HG02678 (cell line): ENCODE measurements around the gene FAM20C.
"Not testable (repeated sequence)": the region's sequence is repeated elsewhere in the genome, so short reads cannot be mapped to it uniquely, and the experiment has no call there.

Experiments used
- ATAC-seq: cut with Tn5 transposase; IDR thresholded peaks from one replicate; pipeline ENCODE4 v1.9.1; 2021; ENCODE audit warnings: mild to moderate bottlenecking, moderate library complexity; ENCODE audit not compliant: unreplicated experiment

The FAM20C gene

GRCh38 chr7:288671-289101, 96.3 kb downstream of the FAM20C start:
- no peak for ATAC-seq

DNA sequence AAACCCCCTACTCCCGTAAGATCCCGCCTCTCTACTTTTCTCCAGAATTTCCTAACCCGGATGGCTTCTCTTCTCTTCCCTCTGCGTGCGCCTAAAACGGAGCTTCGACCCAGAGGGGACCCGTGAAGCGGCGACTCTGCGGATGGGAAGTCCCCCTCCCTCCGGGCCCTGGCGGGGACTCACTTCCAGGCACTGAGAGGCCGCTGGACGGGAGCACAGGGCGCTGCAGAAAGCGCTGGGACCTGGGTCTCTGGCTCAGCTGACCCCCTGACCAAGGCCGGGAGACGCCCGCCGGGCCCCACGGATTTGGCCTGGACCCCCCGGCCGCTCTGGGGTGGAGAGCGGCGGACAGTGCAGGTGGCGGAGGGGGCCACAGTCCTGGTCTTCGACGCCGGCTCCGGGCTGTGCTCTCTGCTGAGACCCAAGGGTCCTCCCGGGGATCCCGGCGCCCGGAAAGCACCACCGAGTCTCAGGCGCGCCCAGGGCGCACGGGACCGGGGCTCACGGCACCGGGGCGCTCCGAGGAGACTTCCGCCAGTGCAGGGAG, 96.9 kb downstream of the FAM20C start:
- no peak for ATAC-seq

GRCh38 chr7:289756-290553, 97.6 kb downstream of the FAM20C start, which contains the start of gene FOXL3:
Gene FOXL3 (plus strand): TSS chr7:290170. CDS start chr7:290170, 0 bp downstream.
- no peak for ATAC-seq

DNA sequence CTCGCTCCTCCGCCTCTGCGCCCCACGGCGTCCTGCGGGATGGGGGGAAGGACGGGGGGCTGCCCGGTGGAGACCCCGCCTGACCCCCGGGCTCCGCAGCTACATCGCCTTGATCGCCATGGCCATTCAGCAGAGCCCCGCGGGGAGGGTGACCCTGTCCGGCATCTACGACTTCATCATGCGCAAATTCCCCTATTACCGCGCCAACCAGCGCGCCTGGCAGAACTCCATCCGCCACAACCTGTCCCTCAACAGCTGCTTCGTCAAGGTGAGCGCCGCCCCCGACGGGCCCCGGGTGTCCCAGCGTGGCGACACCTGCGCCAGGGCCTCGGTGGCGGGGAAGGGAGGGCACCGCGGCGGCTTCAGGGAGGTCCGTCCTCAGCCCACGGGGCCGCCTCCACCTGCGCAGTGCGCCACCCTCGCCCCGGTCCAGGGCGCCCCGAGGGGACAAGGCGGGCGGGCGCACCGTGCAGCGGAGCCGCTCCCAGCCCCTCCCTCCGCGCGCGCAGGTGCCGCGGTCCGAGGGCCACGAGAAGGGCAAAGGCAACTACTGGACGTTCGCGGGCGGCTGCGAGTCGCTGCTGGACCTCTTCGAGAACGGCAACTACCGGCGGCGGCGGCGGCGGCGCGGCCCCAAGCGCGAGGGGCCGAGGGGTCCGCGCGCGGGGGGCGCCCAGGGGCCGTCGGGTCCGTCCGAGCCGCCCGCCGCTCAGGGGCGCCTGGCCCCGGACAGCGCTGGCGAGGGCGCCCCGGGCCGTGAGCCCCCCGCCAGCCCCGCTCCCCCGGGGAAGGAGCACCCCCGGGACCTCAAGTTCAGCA, 98.4 kb downstream of the FAM20C start:
- ATAC-seq: no peak

GRCh38 chr7:291373-292092, 99.2 kb downstream of the FAM20C start:
- ATAC-seq: no peak

GRCh38 chr7:292226-292625, 99.9 kb downstream of the FAM20C start:
- ATAC-seq: no peak

DNA sequence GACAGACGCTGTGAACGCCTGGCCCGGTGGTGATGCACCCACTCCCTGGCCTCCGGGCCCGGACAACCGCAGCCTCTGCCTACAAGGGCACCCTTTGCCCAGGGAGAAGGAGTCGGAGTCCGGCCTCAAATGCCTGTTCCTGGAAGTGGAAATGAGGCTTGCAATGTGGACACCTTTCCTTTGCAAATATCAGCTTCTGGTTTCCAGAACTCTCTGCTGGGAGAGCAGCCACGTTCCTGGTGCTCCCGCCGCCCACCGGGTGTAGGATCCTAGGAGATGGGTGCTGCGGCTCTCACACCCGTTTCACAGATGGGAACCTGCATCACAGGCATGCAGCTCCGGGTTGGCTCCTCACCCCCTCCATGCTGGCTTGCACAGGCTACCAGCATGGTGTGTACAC, 100.5 kb downstream of the FAM20C start:
- ATAC-seq: no peak

DNA sequence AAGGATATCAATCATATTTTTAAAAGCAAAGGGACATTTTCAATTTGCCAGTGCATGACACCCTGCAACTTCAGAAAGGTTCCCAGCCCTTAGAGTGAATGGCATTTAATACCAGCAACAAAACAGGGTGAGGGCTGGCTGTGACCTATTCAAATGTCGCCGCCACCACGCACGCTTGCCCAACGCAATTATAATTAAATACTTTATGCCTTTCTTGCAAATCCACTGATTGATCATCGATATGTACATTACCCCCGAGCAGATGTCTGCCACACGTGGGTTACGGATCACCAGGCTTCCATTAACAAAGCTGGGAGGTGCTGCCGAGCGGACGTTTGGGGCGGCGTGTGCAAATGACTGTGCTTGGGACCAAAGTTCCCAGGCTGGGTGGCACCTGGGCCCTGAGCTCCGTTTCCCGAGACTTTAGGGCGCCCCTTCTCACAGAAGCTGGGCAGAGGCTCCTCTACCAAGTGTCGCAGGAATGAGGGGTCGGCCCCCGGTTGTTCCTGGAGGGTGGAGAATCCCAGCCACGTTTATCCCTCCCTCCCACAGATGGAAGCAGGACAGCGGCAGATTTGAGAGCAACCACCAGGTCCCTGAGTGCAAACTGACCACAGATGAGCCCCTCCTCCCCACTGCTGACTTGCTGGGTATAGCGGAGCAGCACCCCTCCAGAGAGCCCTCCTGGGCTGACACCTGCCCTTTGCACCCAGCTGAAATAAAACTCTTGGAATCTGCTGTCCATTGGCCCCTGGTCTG, 101.5 kb downstream of the FAM20C start:
- ATAC-seq: no peak

- no peak for ATAC-seq
Measured at GRCh38 chr7:294440-295154, 102.2 kb downstream of the FAM20C start.

- no peak for ATAC-seq
Measured at GRCh38 chr7:295155-296154, 103.1 kb downstream of the FAM20C start.

DNA sequence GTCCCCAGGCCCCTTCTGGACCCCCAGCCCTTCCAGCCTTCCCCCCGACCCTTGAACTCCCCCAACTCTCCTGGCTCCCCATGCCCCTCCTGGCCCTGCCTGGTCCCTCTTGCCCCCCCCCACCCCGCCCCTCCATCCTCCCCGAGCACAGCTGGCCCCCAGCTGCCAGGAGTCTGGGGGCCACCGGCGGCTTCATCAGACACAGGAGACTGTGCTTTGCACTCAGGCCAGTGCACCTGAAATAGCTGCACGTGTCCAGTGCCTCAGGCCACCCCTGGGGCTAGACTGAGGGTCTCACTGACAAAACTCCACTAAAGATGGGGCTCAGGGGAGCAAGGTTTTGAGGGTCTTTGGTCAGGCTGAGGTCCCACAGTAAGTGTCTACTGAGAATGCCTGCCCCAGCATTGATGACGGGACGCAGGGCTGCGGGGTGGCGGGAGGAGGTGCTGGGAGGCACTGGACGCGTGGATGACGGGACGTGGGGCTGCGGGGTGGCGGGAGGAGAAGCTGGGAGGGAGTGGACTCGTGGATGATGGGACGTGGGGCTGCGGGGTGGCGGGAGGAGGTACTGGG, 104.1 kb downstream of the FAM20C start:
- ATAC-seq: no peak

DNA sequence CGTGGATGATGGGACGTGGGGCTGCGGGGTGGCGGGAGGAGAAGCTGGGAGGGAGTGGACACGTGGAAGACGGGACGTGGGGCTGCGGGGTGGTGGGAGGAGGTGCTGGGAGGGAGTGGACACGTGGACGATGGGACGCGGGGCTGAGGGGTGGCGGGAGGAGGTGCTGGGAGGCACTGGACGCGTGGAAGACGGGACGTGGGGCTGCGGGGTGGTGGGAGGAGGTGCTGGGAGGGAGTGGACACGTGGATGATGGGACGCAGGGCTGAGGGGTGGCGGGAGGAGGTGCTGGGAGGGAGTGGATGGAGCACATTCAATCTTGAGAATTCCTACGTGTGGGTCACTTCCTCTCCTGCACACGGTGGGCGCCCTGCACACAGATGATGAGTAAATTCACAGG, 104.8 kb downstream of the FAM20C start:
- not testable (repeated sequence) for ATAC-seq

GRCh38 chr7:297611-298374, 105.4 kb downstream of the FAM20C start:
- no peak for ATAC-seq

DNA sequence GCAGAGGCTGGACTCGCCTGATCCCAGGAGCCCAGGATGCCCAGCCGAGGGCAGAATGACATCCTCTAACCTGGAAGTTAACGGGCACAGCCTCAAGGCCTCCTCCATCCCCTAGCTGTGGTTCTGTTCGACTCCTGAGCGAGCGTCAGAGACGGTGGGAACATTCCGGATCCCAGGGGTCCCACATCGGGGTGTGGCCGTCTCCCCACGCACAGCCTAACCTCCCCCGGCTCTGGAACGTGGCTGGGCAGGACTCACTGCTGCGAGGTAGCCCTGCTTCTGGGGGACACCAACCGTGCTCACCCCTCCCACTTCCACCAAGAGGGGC, 106.0 kb downstream of the FAM20C start:
- no peak for ATAC-seq

DNA sequence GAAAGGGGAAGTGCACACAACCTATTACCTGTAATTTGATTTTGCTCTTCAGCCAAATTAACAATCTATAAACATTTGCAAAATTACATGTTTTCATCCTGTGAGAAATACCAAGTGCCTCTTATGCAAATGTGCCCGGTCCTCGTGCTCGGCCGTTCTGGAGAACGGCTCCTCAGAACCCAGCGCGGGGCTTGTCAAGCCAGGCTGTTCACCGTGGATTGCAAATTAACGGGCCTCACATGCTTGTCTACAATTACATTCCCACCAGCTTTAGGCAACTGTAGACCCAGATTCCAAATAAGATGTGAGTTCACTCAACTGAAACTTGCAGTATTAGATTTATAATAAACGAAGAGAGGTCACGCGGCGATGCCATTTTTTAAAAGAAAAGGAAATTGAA, 106.4 kb downstream of the FAM20C start:
- no peak for ATAC-seq

DNA sequence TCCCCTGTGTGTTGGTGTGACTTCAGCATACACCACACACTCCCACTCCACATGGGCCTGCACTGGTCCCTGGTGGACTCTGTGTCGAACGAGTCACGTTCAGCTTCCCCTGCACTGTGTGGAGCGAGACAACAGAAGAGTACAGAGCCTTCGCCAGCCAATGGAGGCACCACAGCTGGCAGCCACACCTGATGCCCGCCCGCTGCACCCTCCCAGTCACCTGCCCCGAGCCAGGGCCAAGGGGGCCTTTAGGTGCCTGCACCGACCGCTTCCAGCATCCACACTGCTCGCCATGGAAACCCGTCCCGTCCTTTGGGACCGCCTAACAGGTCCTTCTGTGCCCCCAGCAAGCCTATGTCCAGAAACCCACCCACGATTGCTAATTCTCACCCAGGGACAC, 106.8 kb downstream of the FAM20C start:
- ATAC-seq: no peak

DNA sequence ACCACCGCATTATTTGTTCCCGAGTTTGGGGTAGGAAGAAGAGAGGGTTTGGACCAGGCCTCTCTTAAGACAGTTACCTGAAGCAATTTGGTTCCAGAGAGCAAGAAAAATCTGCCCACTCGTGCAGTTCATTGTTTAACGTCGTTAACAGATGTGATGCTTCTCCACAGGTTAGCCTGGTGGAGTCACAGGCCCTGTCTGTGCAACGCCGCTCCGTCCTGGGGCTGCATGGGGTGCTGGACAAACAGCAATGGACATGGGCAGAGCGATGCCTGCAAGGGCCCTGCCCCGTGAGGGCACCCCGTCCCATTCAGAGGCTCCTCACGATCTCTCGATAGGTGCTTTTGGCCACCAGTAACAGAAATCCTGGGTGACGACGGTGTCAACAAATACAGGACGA, 107.3 kb downstream of the FAM20C start:
- ATAC-seq: no peak

DNA sequence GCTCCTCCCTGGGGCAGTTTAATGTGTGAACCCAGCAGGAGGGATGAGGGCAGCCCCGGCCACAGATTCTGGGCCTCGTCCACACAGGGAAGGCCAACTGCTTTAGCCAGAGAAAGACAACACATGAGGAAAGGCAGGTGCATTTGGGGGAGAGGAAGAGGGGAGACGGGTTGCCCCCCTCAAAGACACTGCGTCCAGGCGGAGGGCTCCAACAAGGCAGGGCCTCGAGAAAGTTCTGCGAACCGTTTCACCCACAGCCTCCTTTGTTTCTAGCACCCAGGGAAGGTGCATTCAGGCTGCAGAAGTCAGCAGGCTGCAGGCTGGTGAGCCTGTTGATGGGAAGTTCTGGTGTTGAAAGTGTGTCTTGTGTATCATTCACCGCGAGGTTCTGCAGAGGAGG, 107.7 kb downstream of the FAM20C start:
- no peak for ATAC-seq
